Kidney capillary endothelial cell (primary cell): ENCODE results near the gene SKIL.

Experiments used
- DNase-seq: peaks from one replicate; pipeline ENCODE4 v3.0.0-alpha.2; 2018; ENCODE audit warnings: low spot score

Gene SKIL

DNA sequence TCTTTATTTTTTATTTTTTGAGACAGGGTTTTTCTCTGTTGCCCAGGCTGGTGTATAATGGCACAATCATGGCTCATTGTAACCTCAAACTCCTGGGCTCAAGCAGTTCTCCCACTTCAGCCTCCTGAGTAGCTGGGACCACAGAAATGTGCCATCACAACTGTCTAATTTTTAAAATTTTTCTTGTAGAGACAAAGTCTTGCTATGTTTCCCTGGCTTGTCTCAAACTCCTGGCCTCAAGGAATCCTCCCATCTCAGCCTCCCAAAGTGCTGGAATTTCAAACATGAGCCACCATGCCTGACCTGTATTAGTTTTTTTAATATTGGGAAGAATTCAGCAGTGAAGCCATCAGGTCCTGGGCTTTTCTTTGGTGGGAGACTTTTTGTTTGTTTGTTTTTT is 47.6 kb downstream of the SKIL start:
- DNase-seq, result no peak

- DNase-seq, result no peak
Measured at GRCh38 chr3:170410428-170411029, 53.0 kb downstream of the SKIL start.

DNA sequence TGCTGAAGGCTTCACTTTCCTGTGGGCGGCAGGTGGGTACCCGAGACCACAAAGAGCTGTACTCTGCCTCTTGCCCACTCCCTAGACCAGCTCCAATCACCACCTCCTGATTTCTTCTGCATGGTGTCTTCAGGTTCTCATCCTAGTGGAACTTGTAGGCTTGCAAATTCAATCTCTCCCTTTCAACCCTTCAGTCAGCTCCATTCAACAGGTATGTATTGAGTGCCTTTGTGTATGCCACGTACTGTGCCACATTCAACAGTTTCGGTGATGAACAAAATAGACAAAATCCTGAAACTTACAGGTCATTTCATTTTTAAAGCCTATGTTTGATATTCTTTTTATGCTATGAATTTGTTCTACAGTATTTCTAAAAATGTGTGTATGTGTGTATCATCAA is 55.8 kb downstream of the SKIL start:
- no peak for DNase-seq

DNA sequence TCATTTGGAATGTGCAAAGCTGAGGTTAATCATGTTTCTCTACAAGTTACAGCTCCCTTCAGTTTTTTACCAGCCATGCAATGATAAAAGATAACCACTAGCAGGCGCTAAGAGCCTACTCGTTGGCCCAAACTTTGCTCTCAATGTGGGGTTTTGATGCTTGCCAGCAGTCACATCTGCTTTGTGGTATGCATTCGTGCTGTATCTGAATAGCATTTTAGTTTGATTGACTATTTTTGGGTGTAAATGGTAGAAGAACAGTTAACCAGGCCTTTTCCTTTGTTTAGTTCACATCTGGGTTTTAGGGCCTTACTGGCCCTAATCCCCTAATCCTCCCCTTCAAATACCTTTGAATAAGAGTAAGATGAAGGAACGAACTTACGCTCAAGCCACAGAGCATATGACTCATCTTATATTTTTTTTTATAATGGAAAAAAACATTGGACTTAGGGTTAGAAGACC is 56.7 kb downstream of the SKIL start:
- DNase-seq, result peak; percentile 62

DNA sequence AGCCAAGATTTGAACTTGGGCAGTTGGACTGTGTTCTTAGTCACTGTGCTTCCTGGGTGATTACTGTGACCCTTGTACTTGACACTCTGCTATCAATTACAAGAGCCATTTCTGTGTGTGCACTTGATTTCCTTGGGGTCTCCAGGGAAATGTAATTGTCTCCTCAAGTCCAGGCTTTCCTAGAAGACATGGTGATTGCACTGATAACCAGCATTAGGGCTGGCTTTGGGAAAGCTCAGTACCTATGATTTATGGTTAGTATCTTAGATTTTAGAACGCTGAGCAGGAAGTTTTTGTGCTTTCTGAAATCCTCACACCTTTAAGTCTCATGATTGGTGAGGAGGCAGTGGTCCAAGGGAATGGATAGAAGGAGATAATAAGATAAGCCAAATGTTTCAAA is 59.6 kb downstream of the SKIL start:
- DNase-seq, result no peak

GRCh38 chr3:170418422-170419398 is 61.2 kb downstream of the SKIL start, which contains the start of gene CLDN11:
Gene CLDN11 (plus strand): TSS chr3:170418868. CDS start chr3:170419067, 199 bp downstream.
- DNase-seq, result no peak

DNA sequence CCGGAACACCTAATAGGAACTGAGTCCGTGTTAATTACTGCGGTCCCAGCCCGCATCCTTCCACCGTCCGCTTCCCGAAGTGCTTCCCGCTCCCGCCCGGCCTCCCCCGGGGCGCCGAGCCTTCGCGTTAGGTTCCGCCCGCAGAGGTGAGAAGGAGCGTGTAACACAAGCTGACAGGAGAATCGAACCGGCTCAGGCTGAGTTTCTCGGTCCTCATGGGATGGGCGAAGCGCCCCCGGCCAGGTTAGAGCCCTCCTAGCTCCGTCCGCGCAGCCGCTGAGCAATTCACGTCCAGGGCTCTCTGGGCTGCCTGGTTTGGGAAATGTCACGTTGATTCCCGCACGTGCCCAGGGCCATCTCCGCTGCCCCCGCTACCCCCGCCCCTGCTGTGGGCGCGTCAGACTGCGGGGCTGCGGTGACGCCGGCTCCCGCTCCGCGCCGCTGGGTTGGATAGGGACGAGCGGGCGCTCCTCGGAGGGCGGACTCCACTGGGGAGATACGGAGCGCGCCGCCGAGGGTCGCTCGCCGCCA is 62.1 kb downstream of the SKIL start:
- DNase-seq, result no peak

GRCh38 chr3:170420307-170420821 is 62.8 kb downstream of the SKIL start:
- DNase-seq, result no peak

DNA sequence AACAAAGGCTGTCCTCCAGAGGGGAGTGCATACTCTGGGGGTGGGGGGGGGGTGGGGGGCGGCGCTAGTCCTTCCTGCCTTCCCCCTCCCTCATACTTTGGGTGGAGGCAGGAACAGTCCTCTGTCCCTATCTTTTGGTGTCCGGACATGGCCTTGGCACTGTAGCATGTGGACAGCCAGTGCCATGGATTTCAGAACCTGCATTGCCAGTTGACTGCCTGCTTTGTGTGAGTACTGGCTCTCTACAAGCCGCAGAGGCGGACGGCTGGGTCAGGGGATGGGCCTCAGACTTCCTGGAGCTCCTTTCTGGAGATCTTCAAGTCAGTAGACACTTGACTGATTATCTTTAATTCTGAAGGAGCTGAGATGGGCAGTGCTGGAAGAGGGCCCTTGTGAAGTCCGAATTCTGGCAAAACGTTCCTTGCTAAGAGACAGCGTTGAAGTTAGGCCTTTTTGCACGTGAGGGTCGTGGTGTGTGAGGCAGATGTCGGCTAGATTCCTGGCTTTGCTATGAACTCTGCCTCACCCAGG is 63.7 kb downstream of the SKIL start:
- no peak for DNase-seq

DNA sequence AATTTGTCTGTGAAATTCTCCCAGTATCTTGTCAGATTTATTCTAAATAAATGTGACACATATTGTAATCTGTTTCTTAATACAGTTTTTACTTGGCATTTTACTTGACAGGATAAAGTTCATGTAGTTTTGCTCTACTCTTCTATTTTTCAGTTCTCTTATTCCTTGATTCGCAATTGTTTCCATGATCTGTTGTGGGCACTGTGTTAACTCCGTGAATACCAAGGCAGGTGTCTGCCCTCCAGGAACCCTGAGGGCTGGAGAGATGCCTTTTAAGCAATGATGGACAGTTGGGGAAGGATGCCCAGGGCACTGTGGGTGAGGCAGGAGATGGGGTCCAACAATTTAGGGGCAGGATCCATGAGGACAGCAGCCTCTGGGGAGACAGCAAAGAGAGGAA is 64.2 kb downstream of the SKIL start:
- DNase-seq, result no peak

DNA sequence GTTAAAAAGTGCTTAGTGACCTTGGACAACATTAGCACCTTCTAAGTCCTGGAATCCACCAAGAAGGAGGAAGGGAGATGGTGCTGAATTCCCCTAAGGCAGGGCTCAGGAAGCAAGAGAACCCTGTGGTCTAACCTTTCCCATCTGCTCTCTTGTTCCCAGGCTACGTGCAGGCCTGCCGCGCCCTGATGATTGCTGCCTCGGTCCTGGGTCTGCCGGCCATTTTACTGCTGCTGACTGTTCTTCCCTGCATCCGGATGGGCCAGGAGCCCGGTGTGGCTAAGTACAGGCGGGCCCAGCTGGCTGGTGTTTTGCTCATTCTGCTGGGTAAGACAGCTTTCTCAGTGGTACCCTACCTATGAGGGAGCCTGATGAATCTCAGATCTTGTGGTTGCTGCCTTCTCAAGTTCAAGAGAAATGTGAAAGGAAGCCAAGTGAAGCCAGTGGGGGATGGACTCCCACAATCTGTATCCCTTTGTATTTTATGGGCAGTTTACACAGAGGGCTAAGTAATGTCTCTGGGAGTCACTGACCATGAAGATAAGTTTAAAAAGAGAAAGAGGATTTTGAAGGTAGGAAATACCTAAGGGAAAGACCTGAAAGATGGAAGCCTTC is 65.6 kb downstream of the SKIL start:
- no peak for DNase-seq

GRCh38 chr3:170424879-170425278 is 67.4 kb downstream of the SKIL start:
- DNase-seq, result no peak

- DNase-seq, result no peak
Measured at GRCh38 chr3:170425491-170426239, 68.2 kb downstream of the SKIL start.

GRCh38 chr3:170426240-170426797 is 68.8 kb downstream of the SKIL start:
- no peak for DNase-seq

DNA sequence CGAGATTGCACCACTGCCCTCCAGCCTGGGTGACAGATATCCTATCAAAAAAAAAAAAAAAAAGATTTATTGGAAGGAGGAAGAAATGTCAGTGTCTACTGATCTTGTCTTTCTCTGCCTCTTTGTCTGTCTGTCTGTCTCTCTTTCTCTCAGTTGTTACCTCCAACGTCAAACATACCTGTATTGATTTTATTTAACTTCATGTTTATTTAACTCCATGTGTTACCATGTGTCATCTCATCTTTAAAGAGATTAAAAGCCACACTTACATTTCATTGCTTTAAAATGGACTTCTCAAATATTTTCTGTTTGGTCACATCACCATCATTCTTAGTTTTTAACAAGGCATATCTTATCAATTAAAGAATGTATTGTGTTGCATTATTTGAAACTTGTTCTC is 70.6 kb downstream of the SKIL start:
- DNase-seq, result no peak

DNA sequence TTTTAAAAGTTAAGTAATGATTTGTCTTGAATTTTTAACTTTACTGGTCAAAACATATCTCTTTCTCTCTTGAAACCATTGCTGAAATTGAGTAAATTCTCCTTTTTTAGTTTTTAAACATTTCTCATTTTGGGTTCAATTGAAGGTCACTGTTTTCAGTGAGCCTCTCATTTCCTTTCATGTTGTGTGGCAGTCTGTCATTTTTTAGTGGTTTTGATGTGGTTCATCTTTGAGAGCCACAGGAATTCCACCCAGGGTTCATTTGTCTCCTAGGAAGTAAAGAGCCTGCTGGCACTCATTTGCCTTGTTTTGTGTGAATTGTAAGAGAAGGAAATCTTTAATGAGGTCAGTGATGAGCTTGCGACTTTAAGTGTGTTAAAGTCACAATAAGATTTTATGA is 71.5 kb downstream of the SKIL start:
- DNase-seq, result no peak

DNA sequence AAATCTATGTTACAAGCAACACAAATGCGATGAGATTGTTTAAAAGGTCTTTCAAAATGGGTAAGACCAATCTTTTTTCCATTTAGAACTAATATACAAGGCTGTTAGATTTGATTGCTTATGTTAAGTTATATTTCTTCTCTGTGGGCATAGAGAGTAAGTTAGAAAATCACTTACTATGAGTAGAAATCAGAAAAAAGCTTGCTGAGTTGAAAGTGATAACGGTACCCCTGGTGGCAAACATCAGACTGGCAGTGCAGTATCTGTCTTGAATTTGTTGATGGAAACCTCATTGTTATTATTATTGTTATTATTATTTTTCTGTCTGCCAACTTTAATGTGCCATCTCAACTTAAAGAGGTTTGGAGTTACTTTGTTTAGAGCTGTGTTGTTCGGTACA is 73.5 kb downstream of the SKIL start:
- DNase-seq, result no peak

DNA sequence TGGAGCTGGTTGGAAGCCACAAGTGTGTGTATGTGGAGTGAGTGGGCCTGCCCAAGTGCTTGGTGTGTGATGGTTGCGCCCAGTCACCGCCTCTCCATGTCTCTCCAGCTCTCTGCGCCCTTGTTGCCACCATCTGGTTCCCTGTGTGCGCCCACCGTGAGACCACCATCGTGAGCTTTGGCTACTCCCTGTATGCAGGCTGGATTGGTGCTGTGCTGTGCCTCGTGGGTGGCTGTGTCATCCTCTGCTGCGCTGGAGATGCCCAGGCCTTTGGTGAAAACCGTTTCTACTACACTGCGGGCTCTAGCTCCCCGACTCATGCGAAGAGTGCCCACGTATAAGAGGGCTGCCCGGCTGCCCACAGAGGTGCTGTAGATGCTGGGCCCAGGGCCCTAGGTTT is 74.9 kb downstream of the SKIL start:
- DNase-seq, result no peak

GRCh38 chr3:170436697-170437096 is 79.2 kb downstream of the SKIL start:
- DNase-seq, result no peak

GRCh38 chr3:170437176-170437575 is 79.7 kb downstream of the SKIL start:
- DNase-seq, result no peak
